ENCODE data around the gene FOXJ2.
"Not testable (repeated sequence)": the region's sequence is repeated elsewhere in the genome, so short reads cannot be mapped to it uniquely, and the experiment has no call there.

FOXJ2 gene

DNA sequence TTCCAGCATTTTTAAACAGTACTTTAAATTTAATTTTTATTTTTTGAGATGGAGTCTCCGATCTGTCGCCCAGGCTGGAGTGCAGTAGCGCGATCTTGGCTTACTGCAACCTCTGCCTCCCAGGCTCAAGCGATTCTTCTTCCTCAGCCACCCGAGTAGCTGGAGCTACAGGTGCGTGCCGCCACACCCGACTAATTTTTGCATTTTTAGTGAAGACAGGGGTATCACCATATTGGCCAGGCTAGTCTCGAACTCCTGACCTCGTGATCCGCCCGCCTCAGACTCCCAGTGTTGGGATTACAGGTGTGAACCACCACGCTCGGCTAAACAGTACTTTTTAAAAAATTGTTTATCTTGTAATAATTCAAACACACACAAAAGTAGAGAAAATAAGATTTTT is 4.2 kb upstream of the FOXJ2 start:
- no peak for DNase-seq (ENCODE audit: low spot score)
- no peak for FAIRE-seq

GRCh38 chr12:8030189-8030588 is 2.3 kb upstream of the FOXJ2 start:
- DNase-seq (ENCODE audit: low spot score) (no peak), FAIRE-seq (no peak)

GRCh38 chr12:8031017-8031416 is 1.5 kb upstream of the FOXJ2 start:
- not testable (repeated sequence) for FAIRE-seq; DNase-seq (ENCODE audit: low spot score)

DNA sequence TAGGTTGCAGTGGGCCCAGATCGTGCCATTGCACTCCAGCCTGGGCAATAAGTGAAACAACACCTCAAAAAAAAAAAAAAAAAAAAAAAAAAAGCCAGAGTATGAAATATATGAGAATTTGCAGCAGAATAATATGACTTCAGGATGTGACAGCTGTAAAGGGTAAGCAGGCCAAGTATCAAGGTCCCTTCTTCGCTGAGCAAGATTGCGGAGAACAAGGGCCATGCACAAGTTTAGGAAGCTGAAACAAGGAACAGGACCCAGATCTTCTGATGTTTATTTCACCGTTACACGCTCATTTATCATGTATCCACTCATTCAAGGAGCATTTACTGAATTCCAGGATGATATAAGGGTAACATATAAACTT is 659 bp upstream of the FOXJ2 start:
- FAIRE-seq (no peak), DNase-seq (ENCODE audit: low spot score) (no peak)

DNA sequence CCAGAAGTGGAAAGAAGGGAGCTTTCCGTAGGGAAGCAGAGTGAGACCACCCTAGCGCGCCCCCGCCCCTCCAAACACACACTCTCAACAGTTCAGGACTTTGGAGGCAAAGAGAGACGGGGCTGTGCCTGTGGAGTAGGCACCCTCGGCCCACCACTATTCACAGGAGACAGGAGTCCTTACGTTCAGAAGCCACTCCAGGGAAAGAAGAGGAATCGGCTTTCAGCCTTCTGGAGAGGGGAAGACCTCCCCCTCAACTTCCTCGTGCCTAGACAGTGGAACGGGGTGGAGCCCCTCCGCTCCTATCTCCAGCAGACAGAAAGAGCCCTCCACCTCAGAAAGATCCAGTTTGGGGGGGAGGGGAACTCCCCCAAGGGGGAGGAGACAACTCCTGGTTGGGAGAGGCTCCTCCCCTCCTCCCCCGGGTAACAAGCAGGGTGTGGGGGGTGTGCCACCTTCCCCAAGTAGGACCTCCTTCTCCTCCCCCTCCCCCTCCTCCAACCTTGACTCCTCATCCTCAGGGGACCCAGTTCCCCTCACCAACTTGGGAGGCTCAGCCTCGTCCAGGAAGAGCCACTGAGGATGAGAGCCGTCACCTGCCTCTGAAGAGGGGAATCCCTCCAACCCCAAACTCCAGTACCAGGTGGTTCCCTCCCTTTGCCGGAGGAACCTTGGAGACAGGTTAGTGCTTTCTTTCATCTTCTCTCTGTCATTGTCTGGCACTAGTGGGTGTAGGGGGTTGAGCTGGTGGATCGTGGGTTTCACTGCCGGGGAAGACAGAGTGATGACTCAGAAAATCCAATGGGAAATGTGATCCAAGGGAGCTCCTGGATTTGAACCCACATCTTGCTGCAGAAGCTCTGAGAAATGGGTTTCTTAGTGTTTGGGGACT is 883 bp downstream of the FOXJ2 start:
- FAIRE-seq = no peak
- peak; percentile 9 for DNase-seq (ENCODE audit: low spot score)

DNA sequence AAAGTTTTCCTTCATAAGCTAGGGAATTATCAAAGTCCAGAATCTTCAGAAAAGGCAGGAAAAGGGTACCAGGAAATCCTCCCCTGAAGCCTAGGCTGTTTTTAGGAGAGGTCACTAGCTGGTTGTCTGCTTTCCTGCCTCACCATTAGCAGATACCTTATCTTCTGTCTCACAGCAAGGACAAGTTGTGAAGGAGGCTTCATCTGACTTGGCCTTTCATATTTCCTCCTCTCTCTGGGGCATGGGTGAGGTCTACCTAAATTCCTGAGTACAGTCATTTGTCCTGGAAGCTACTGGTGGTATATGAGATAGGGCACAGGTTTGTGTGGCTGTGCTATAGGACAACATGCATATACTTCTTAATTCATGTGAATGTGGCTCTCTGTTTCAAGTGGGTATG is 2.3 kb downstream of the FOXJ2 start:
- FAIRE-seq = no peak

GRCh38 chr12:8035440-8036010 is 3.0 kb downstream of the FOXJ2 start:
- FAIRE-seq = no peak

More for the DNA sequence above, 2.3 kb downstream of the FOXJ2 start:
- no peak for DNase-seq (ENCODE audit: low spot score)

GRCh38 chr12:8036346-8036745 is 3.8 kb downstream of the FOXJ2 start:
- no peak for DNase-seq (ENCODE audit: low spot score)
- FAIRE-seq = no peak

More at GRCh38 chr12:8035440-8036010, 3.0 kb downstream of the FOXJ2 start:
- no peak for DNase-seq (ENCODE audit: low spot score)

DNA sequence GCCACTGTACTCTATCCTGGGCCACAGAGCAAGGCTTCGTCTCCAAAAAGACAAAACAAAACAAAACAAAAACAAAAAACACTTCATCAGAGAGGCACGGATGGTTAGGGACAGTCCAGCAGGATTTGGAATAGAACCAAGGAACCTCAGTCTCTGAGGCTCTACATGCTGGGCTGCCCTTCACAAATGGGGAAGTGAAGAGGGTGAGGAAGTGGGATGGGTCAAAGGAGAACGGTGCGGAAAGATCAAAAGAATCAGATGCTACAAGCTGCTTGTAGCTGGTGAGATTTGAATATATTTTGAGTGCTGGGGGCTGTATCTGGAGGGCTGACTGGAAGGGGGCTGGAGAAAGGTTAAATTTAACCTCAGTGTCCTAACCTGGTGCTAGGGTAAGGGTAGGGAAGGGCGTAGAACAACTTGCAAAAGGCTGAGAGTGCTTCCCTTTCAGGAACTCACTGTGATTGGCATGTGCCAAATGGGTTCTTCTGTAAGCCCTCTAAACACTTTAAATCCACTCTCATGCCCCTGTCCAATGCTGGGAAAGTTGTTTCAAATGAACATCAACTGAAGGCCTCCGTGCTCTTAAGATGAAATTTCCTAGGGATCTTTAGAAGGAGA is 4.6 kb downstream of the FOXJ2 start:
- DNase-seq (ENCODE audit: low spot score) = no peak
- no peak for FAIRE-seq

DNA sequence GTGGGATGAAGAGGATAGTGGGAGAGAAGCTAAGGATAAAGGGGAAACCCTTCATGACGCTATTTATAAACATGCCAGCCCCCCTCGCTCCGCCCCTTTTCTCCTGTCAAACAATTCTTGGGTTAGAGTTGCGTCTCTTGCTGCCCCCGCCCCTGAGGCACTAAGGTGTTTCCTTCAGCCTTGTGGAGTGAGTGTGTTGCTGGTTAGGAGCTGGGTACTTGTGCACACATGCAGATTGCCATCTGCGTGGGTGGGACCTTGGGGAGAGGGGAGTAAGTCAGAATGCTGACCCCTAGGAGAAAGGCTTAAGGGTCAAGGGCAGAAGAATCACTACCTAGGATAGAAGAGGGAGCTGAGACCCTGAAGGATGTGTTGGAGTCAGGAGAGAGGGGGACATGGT is 5.4 kb downstream of the FOXJ2 start:
- FAIRE-seq (no peak), DNase-seq (ENCODE audit: low spot score) (no peak)

DNA sequence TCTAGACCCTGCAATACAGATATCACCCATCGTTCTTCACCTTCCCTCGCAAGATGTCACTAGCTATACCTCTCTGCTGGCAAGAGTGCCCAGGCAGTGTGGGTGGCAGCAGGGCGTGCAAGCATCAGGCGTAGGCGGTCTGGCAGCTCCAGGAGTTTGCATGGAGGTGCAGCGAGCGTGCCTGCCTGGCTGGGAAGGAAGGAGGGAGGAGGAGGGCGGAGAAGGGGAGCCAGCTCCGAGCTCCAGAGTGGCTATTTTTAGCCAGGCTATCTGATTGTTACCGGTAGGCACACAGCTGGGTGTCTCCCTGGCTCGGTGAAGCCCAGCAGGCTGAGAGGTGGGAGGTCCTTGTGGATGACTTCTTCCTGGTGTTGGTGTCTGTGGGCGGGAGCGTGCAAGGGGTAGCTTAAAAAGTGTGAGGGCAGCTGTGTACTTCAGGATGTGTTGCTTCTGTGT is 6.2 kb downstream of the FOXJ2 start:
- DNase-seq (ENCODE audit: low spot score) (peak; percentile 14), FAIRE-seq (no peak)

DNA sequence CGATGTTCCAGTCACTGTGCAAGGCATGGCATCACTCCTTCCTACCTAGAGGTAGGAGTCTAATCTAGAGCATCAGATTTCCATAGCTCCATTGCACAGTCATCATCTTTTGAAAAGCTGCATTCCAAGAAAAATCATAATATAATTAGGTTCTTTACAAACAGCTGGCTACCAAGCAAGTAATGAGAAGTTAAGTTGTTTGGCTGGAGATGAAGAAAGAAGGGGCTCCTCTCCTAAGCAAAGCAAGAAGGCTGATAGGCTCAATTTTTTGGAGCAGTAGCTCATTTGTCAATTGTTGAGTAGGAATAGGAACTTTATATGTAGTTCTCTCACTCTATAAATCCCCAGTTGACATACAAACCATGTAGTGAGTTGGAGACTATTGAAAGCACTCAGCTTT is 8.3 kb downstream of the FOXJ2 start:
- FAIRE-seq = no peak
- no peak for DNase-seq (ENCODE audit: low spot score)

DNA sequence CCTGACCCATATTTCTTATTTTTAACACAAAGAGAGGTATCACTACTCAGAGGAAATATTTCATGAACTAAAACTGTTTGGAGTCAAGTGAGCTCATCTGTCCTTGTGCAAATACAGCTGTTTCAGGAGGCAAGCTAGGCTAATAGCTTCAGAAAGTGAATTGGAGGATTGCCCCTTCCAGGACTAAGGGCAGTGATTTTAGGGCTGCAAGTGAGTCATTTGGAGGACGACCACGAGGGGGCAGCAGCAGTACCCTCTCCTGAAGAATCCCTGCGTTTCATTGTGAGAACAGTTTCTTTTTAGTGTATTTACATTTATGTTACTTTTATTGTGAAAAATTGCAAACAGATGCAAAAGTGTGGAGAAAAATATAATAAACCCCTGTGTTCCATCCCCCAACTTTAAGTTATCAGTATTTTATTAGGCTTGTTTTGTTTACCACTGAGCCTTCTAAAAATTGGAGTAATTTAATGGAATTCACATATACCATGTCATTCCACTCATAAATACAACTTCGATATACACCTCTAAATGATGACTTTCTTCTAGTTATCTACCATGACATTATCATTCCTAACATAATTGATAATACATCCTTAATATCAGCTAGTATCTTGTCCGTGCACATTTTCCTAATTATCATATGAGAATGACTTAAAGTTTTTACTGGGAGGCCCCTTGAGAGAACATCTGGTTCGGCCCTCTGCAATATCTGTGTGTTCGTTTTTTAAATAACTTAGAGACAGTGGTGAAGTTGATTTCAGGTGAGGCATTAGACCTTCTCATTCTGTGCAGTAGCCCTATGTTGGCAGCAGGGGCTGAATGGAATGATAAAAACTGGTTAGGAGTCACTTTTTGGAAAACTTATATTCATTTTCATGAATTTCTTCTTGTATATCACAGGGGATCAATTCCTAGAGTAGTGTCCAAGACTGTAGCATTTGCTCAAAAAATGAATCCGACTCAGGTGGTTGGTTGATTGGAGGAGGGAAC is 13.7 kb downstream of the FOXJ2 start:
- DNase-seq (ENCODE audit: low spot score) (no peak), FAIRE-seq (peak; percentile 35)

GRCh38 chr12:8047842-8048241 is 15.3 kb downstream of the FOXJ2 start:
- FAIRE-seq (no peak), DNase-seq (ENCODE audit: low spot score) (no peak)

DNA sequence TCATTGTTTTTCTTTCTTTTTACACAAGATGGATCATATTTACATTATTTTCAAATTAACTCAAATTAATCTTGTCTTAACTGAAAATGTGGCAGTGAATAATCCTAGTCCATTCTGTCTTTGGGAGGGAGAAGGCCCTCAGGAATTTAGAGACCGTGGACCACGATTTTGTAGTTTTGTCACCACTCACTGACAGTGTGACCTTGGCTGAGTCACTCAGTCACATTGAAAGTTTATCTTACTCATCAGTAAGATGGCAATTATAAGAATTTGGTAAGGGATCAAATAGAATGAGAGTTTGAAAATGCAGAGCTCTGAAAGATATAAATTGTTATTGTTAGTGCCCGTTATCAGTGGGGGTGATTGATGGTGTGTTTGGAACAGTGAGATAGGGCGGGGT is 16.4 kb downstream of the FOXJ2 start:
- FAIRE-seq = no peak
- no peak for DNase-seq (ENCODE audit: low spot score)

DNA sequence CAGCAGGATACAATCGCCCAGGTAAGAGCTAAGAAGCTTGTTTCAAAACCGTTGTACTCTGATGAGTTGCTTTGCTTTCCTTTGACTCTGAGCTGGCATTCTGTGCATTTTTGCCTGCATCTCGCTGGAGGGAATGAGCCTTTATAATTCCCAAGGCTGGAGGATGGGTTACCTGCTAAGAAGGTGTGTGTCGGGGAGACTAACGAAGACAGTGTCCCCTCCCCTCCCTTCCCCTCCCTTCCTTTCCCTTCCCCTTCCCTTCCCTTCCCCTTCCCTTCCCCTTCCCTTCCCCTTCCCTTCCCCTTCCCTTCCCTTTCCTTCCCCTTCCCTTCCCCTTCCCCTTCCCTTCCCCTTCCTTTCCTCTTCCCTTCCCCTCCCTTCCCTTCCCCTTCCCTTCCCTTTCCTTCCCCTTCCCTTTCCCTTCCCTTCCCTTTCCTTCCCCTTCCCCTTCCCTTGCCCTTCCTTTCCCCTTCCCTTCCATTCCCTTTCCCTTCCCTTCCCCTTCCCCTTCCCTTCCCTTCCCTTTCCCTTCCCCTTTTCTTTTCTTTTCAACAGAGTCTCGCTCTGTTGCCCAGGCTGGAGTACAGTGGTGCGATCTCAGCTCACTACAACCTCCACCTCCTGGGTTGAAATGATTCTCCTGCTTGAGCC is 18.2 kb downstream of the FOXJ2 start:
- FAIRE-seq = no peak
- DNase-seq (ENCODE audit: low spot score) = no peak

- DNase-seq (ENCODE audit: low spot score) = no peak
Measured at GRCh38 chr12:8052679-8053078, 20.2 kb downstream of the FOXJ2 start.

GRCh38 chr12:8054816-8055215 is 22.3 kb downstream of the FOXJ2 start:
- DNase-seq (ENCODE audit: low spot score) (no peak), FAIRE-seq (no peak)

More at GRCh38 chr12:8052679-8053078, 20.2 kb downstream of the FOXJ2 start:
- FAIRE-seq = no peak

- FAIRE-seq (no peak), DNase-seq (ENCODE audit: low spot score) (no peak)
Measured at GRCh38 chr12:8057306-8057705, 24.8 kb downstream of the FOXJ2 start.

GRCh38 chr12:8057839-8058238 is 25.3 kb downstream of the FOXJ2 start:
- FAIRE-seq = no peak
- DNase-seq (ENCODE audit: low spot score) = no peak

DNA sequence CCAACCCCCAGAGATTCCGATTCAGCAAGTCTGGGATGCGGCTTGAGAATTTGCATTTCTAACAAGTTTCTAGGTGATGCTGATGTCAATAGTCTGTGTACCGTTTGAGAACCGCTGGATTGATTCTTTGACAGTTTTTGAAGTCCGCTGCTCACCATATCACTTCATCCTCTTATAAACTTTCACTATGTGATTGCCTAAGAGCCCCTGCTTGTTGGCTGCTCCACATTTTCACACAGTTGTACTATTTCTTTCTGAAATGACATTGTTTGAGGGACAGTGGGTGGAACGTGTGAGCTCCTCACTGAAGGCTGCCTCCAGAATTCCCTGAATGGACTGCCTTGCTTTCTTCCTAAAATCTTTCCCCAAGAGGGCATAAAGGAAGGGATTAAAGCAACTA is 26.0 kb downstream of the FOXJ2 start:
- no peak for FAIRE-seq
- no peak for DNase-seq (ENCODE audit: low spot score)
